HG02938 (cell line): Measurements from ENCODE around the gene CLASRP.
"Not testable (repeated sequence)": the region's sequence is repeated elsewhere in the genome, so short reads cannot be mapped to it uniquely, and the experiment has no call there.

Source experiments
- ATAC-seq: cut with Tn5 transposase; IDR thresholded peaks from one replicate; pipeline ENCODE4 v1.9.1; 2021; ENCODE audit warnings: mild to moderate bottlenecking, moderate library complexity; ENCODE audit not compliant: unreplicated experiment

CLASRP gene, protein sequence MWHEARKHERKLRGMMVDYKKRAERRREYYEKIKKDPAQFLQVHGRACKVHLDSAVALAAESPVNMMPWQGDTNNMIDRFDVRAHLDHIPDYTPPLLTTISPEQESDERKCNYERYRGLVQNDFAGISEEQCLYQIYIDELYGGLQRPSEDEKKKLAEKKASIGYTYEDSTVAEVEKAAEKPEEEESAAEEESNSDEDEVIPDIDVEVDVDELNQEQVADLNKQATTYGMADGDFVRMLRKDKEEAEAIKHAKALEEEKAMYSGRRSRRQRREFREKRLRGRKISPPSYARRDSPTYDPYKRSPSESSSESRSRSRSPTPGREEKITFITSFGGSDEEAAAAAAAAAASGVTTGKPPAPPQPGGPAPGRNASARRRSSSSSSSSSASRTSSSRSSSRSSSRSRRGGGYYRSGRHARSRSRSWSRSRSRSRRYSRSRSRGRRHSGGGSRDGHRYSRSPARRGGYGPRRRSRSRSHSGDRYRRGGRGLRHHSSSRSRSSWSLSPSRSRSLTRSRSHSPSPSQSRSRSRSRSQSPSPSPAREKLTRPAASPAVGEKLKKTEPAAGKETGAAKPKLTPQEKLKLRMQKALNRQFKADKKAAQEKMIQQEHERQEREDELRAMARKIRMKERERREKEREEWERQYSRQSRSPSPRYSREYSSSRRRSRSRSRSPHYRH

DNA sequence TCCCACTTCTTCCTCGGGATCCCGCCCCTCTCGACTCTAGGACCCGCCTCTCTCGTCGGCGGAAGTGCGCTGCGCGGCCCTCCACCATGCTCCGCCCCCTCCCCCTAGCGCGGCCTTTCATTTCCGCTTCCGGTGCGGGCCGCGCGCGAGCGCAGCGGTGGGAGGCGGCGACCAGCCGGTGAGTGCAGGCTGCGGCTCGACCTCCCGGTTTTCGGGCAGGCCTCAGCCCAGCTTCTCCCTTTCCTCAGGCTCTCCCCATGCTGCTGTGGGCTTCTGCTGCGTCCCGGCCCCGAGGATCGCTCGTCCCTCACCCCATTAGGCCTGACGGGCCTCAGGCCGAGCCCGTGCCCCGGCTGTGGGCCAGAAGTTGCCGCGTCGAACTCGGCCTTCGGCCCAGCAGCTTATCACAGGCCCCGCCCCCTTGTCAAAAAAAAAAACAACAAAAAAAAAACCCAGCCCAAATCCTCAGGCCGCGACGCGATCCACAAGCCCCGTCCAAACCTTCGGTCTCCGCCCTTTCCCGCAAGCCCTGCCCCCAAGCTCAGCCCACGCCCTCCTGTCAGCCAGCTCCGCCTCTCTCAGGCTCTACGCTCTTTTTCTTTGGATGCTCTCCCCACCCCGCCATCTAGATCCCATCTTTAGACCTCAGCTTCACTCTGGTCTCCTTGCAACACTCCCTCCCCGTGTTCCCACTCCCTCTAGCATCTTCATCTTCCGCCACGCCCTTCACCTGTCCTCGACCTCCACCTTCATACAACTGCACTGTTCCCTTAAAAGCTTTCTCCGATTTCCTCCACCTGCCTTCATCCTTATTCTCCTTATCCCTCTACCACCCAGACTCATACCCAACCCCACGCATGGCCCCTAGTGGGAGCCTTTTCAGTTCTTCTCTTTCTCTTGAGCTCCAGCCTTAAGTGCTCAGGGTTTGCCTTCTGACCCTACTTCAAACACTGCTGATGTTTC is at the start of gene CLASRP:
TSS of gene CLASRP (plus strand) at position 115 of the 963 bp plus-strand sequence. CDS start 1,168 bp downstream, outside the sequence.
- peak; percentile 76 for ATAC-seq

DNA sequence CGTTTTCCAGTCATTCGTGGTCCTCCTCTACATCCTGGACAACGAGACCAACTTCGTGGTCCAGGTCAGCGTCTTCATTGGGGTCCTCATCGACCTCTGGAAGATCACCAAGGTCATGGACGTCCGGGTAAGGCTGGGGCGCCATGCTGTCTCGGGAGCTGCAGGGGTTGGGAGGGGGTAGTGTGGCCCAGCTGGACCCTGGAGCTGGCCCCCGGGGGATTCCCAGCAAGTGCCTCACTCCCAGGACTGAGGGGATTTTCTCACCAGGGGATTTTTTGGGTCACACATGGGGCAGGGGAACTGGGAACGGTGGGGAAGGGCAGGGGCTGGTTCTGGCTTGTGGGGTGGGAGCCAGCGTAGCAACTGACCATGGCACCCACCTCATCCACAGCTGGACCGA is 48.4 kb upstream of the CLASRP start:
- no peak for ATAC-seq

DNA sequence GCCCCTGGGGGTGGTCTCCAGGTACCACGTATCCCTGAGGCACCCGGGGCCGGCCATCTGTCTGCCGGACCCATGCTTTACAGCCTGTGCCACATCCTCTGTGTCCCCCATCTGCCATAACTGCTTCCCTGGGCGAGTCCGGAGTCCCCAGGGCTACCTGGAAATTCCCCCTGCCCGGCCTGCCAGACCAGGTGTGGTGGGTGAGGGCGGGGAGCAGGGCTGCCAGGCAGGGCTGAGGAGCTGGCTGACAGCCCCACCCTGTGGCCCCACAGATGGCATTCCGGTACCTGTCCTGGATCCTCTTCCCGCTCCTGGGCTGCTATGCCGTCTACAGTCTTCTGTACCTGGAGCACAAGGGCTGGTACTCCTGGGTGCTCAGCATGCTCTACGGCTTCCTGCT is 47.9 kb upstream of the CLASRP start:
- no peak for ATAC-seq

DNA sequence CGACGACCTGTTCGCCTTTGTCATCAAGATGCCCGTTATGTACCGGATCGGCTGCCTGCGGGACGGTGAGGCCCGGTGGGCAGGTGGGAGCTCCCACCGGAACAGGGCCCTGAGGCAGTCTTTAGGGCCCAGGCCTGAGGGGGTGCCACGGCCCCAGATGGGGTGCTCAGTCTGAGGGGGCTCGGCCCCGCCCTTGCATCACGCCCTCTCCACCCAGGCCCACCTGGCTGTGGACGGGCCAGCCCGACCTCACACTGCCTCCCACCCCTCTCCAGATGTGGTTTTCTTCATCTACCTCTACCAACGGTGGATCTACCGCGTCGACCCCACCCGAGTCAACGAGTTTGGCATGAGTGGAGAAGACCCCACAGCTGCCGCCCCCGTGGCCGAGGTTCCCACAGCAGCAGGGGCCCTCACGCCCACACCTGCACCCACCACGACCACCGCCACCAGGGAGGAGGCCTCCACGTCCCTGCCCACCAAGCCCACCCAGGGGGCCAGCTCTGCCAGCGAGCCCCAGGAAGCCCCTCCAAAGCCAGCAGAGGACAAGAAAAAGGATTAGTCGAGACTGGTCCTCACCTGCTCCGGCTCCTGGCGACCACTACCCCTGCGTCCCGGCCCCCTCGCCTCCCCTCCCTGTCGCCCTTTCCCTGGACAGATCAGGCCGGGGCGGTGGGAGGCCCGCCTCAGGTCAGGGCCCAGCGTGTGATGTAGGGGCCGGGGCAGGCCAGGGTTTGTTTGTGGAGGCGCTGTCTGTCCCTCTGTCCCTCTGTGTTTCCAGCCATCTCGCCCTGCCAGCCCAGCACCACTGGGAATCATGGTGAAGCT is 46.3 kb upstream of the CLASRP start:
- no peak for ATAC-seq

DNA sequence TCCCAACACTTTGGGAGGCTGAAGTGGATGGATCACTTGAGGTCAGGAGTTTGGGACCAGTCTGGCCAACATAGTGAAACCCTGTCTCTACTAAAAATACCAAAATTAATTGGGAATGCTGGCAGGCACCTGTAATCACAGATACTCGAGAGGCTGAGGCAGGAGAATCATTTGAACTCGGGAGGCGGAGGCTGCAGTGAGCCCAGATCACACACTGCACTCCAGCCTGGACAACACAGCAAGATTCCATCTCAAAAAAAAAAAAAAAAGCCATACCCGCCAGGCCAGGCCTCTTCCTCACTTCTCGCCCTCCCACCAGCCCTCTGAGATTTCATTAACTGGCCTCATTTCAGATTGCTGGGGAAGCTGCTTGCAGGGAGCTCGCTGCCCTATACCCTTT is 45.3 kb upstream of the CLASRP start:
- ATAC-seq = no peak

DNA sequence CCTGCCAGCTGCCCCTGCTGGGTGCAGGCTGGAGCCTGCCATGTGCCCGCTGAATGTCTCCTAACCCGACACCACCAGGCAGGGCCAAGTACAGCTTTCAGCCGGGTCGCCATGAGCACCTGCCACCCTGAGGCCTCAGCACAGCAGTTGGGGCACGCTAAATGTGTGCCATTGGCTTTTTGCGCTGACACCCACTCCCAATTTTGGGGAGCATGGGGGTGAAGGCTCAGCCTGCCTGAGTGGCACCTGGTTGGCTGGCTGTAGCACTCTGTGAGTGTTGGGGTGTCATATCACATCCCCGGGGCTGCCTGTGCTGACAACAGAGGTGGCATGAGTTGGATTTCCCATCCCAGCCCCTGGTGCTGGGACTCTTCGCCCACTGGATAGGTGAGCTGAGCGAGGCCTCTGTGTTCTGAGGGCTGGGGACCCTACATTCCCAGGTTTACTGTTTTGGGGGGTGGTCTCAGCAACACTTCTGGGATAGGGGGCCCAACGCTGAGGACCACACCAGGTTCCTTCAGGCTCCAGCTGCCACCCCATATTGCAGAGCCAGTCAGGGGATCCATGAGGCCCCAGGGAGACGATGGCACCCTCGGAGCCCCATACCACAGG is 44.8 kb upstream of the CLASRP start:
- no peak for ATAC-seq

DNA sequence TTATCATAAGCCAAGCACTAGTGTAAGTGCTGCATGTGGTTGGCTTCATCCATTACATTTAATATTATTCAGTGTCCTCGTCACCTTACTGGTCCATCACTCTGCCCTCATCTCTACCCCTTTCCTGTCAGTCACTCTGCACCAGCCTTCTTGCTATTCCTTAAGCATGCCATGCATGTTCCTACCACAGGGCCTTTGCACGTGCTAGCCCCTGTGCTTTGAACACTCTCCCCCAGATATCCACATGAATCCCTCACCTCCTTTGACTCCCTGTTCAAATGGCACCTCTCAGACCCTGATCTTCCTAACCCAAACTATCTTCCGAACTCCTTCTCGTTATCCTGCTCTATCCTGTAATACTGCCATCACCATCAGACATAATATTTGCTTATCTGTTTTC is 40.8 kb upstream of the CLASRP start:
- no peak for ATAC-seq

DNA sequence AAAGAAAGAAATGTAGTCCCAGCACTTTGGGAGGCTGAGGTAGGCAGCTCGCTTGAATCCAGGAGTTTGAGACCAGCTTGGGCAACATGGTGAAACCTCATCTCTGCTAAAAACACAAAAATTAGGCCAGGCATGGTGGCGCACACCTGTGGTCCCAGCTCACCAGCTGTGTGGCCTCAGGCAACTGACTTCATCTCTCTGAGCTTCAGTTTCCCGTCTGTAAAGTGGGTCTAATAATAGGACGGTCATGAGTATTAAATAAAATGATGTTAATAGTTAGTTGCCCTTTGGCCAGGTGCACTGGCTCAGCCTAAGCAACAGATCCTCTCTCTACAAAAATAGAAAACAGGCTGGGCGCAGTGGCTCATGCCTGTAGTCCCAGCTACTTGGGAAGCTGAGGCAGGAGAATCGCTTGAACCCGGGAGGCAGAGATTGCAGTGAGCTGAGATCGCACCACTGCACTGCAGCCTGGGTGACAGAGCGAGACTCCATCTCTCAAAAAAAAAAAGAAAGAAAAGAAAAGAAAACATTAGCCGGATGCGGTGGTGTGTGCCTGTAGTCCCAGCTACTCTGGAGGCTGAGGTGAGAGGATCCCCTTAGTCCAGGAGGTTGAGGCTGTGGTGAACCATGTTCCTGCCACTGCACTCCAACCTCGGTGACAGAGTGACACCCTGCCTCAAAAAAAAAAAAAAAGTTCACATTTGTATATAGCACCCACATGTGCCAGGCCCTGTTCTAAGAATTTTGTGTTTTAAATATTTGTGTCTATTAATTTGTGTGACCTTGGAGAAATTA is 39.5 kb upstream of the CLASRP start:
- ATAC-seq = not testable (repeated sequence)

DNA sequence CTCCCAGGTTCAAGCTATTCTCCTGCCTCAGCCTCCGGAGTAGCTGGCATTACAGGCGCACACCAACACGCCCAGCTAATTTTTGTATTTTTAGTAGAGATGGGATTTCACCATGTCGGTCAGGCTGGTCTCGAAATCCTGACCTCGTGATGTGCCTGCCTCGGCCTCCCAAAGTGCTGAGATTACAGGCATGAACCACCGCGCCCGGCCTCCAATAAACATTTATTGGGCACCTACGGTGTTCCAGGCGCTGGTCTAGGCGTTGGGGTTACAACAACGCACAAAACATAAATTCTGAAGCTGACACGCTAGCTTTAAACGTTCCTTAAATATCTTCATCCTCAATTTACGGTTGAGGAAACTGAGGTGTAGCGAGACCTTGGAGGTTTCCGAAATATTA is 38.2 kb upstream of the CLASRP start:
- ATAC-seq = not testable (repeated sequence)

DNA sequence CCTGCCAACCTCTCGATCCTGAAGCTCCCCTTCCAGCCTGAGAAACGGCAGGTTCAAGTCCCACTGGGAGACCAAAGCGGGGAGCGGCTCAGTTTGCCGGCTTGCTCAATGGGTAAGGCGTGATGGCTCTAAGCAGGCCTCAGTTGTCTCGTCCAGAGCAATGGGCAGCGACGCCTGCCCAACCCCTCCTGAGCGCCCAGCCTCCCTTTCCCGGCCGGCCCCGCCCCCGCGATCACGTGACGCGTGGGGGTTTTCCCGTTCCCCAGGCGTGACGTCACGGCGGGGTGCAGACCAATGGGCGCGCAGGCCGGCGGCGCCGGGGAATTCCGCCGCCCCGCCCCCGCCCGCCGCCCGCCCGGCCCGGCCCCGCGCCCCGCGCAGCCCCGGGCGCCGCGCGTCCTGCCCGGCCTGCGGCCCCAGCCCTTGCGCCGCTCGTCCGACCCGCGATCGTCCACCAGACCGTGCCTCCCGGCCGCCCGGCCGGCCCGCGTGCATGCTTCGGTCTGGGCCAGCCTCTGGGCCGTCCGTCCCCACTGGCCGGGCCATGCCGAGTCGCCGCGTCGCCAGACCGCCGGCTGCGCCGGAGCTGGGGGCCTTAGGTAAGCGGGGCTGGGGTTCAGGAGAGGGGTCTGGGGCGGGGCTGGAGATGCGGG is 37.6 kb upstream of the CLASRP start, which contains the start of gene RELB:
TSS of gene RELB (plus strand) at position 378 of the 653 bp plus-strand sequence. CDS start at position 494, 116 bp downstream.
- peak; percentile 44 for ATAC-seq

DNA sequence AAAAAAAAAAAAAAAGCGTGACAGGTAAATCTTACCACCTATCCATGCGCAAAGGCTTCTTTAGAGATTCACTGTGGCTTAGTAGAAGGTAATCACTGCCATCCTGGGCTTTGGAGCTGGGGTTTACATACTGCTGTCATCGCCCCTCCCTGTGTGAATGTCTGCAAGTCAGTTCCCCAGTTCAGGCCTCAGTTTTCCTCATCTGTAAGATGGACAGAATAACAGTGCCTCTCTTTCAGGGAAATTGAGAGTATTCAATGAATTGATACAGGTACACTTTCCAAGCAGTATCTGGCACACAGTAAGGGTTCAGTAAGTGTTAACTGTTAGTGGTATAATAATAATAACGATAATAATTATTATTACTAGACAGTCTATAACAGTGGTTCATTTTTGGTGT is 35.4 kb upstream of the CLASRP start:
- ATAC-seq = no peak

DNA sequence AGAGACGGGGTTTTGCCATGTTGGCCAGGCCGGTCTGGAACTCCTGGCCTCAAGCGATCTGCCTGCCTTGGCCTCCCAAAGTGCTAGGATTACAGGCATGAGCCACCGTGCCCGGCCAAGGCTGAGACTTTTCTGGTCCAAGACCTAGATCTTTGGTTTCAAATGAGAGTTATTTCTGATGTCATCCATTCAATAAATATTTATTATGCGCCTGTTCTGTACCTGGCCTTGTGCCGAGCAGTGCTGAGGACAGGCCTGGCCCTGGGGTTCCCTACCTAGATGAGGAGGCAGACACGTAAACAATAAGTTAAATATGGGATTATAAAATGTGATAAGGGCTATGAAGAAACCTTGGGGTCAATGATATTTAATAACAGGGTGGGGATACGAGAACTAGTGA is 33.1 kb upstream of the CLASRP start:
- no peak for ATAC-seq

DNA sequence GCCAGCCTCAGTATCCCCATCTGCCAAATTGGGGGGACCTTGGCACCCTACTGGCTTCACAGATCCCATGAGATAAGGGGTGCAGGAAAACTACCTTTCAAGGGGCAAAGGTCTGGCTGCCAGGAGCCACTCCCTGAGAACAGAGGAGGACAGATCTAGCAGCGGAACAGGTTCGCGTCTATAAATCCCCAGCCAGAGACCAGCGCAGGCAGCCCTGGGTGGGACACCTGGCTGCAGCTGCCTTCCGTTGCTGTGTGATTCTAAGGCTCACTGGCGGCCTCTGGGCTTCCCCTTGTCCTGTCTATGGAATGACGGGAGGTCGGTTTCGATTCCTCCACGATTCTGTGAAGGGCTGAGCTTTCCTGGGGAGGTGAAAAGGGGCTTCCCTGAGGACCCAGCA is 30.3 kb upstream of the CLASRP start:
- ATAC-seq = no peak

DNA sequence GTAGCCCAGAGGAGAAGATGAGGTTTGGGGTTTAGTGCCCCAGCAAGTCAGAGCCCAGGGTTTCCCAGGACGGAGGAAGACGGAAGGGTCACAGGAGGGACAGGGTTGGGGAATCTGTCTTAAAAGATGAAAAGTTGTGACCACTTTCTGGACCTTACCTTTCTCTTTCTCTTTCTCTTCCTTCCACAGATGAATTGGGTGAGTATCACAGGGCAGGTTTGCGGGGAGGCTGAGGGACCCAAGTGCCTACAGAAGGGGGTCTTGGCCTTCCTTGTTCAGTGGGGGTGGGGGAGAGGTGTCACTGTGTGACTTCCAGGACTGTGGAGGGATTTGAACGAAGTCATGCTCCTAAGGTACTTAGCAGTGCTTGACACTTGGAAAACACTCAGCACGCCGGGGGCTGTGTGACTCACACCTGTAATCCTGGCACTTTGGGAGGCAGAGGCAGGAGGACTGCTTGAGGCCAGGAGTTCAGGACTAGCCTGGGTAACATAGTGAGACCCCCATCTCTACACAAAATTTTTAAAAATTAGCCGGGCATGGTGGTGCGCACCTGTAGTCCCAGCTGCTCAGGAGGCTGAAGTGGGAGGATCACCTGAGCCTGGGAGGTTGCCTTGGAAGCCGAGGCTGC is 29.1 kb upstream of the CLASRP start:
- no peak for ATAC-seq

DNA sequence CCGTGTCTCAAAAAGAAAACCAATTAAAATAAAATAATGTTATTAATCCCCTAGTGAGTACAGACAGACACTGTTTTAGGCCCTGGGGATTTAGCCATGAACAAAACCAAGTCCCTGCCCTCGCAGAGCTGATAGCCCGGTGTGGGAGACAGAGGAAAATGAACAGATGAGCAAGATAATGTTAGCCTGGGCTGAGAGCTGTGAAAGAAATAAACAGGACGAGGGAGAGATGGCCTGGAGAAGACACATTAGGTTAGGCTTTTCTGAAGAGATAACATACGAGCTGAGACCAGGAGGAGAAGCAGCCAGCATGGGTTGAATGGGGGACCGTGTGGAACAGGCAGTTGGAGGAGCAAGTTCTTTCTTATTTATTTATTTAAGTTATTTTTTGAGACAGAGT is 28.5 kb upstream of the CLASRP start:
- ATAC-seq = no peak

DNA sequence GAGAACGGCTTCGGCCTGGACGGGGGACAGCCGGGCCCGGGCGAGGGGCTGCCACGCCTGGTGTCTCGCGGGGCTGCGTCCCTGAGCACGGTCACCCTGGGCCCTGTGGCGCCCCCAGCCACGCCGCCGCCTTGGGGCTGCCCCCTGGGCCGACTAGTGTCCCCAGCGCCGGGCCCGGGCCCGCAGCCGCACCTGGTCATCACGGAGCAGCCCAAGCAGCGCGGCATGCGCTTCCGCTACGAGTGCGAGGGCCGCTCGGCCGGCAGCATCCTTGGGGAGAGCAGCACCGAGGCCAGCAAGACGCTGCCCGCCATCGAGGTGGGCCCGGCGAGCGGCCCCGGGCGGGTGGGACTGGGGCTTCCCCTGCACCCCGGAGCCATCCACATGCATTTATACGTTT is 26.9 kb upstream of the CLASRP start:
- ATAC-seq = no peak

DNA sequence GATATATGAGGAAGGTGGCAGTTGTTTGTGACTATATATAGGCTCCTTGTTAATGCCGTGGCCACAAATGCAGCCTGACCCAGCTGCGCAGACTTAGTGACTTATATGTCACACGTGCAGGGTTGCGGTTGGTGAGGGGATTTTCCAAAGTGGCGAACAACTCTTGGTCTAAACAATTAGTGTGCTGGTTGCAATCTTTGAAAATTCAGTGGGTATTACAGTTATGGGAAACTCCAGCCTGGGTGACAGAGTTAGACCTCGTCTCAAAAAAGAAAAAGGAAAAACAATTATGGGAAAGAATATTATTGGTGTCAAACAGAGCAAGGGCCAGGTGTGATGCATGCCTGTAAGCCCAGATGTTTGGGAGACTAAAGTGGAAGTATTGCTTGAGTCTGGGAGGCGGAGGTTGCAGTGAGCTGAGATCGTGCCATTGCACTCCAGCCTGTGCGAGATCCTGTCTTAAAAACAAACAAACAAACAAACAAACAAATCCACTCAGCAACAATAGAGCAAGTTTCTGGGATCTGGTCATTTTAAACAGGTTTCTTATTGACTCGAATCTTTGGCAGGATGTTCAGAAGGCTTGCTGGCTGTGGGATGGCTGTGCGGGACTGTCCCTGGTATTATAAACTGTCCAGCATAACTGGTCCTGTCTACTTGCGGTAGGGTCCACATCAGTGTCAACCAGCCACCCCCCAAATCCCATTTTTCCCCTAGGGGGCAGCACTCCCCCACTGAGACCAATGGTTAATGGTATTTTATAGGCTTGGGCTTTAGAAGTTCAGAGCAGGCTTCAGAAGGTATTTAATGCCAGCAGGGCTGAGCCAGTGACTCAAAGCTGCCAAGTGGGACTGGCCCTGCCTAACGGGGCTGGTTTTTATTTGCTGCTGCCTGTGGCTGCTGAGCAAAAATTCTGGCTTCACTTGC is 22.2 kb upstream of the CLASRP start:
- peak; percentile 60 for ATAC-seq
